Heart left ventricle (tissue), 16 donors: ENCODE results near the gene RPS8. TPM values are rescaled to one million over a fixed set of nuclear protein-coding genes. Genes with fewer than 3 reads are reported as not detected.

Experiments used
- ATAC-seq, 4 donors: fragments of 200-7000 bp; cut with Tn5 transposase; one replicate each; pipeline ENCODE4 v1.9.1; 2020 to 2022; ENCODE audit warnings: moderate library complexity in 4 of 4, mild to moderate bottlenecking in 3 of 4, moderate number of reproducible peaks in 1 of 4
- DNase-seq, 5 donors: peaks; one replicate each; pipeline ENCODE4 v3.0.0-alpha.2; 2020
- H3K27ac ChIP-seq, 12 donors: fragments of 200-600 bp; sonication (generic) in 4 of 12; one replicate each; pipeline versions ENCODE4 v1.5.0 to v1.8.0; 2016 to 2022; ENCODE audit warnings: mild to moderate bottlenecking in 2 of 12
- H3K27me3 ChIP-seq, 9 donors: fragments of 200-600 bp; sonication (generic) in 2 of 9; one replicate each; pipeline versions ENCODE4 v1.5.1 to v1.8.0; 2016 to 2022; ENCODE audit warnings: mild to moderate bottlenecking in 3 of 9
- H3K36me3 ChIP-seq, 9 donors: fragments of 200-600 bp; sonication (generic) in 2 of 9; one replicate each; pipeline versions ENCODE4 v1.5.0 to v1.8.0; 2018 to 2022; ENCODE audit warnings: mild to moderate bottlenecking in 2 of 9
- H3K4me1 ChIP-seq, 12 donors: fragments of 200-600 bp; sonication (generic) in 4 of 12; one replicate each; pipeline versions ENCODE4 v1.5.0 to v1.8.0; 2016 to 2022; ENCODE audit warnings: mild to moderate bottlenecking in 3 of 12
- H3K4me3 ChIP-seq, 12 donors: fragments of 200-600 bp; sonication (generic) in 4 of 12; one replicate each; pipeline versions ENCODE4 v1.5.0 to v1.8.0; 2017 to 2022; ENCODE audit warnings: mild to moderate bottlenecking in 9 of 12, moderate library complexity in 4 of 12
- H3K9me3 ChIP-seq, 12 donors: fragments of 200-600 bp; sonication (generic) in 4 of 12; one replicate each; pipeline versions ENCODE4 v1.5.0 to v1.8.0; 2016 to 2022; ENCODE audit warnings: mild to moderate bottlenecking in 1 of 12
- CTCF ChIP-seq, 12 donors: fragments of 200-600 bp; sonication (generic) in 4 of 12; IDR thresholded peaks; one replicate each; pipeline versions ENCODE4 v1.5.0 to v1.8.0; 2018 to 2022; ENCODE audit warnings: antibody characterized with exemption in 12 of 12, mild to moderate bottlenecking in 5 of 12
- POLR2A ChIP-seq, 2 donors: fragments of 450-650 bp; IDR thresholded peaks; one replicate each; pipeline ENCODE4 v1.6.1; 2017; ENCODE audit warnings: antibody characterized with exemption in 2 of 2, mild to moderate bottlenecking in 2 of 2, moderate library complexity in 2 of 2
- WGBS, 4 donors: extraction: QIAGEN DNeasy Blood & Tissue Kit in 2 of 4; methylation state at CpG; one replicate each; pipeline versions ENCODE4 v1.1.5 to v1.1.7; 2013 to 2018; 5-methylcytosine and 5-hydroxymethylcytosine counted together
- intact Hi-C, 10 donors: fragments of 100-400 bp; cut with DNase I; formaldehyde crosslinking; loops; one replicate each; pipeline versions ENCODE4 v1.11.1 to v1.14.2; 2022
- polyA plus RNA-seq, 2 donors: library from polyadenylated mRNA; stranded (reverse); fragments of 200-250 nt; gene quantifications; one replicate each; pipeline ENCODE4 v1.2.3, GENCODE V29; 2013
- total RNA-seq, 9 donors: library from RNA; depleted of rRNA in 2 of 9; stranded (reverse); fragments of >200 nt in 2 of 9; fragmentation: NEBNext Ultra II Directional in 3 of 9; extraction: Animal tissue kit (Norgen Biotek cat#: 25700) in 3 of 9; gene quantifications; one replicate each; pipeline versions ENCODE4 v1.1.0 to v1.2.4, GENCODE V29; 2016 to 2023
- donor health status: ischemic (EF 13 %, LVEDD 7.1; RV severe dilation, severe dysfunction).
- donor health status: healthy with polysubstance abuse.
- donor health status: DM: no; HTN: yes; CAD: no.
- donor health status: DM: no; HTN: no; CAD: no.
- donor health status: ischemic (EF 25% LVEDD 6.9; RV normal size, moderate dysfunction).
- donor health status: ischemic (EF 25% LVEDD 5.7; RV mildly dilated, moderate dysfunction).
- donor health status: healthy.
- donor health status: DM: yes; HTN: yes; CAD: no.
- donor health status: ischemic (EF 35%, LVEDD 5.7; RV mildly dilated, moderate dysfunction).
- donor health status: nonischemic (EF 11% LVEDD 7.7; RV severe dilation, severe dysfunction).
- donor health status: DM: yes; HTN: yes; CAD: no.
- donor health status: PGD.
- donor health status: ischemic (EF 29% LVEDD 5.4; RV normal size, mild dysfunction).
- donor health status: nonischemic (EF 23%, LVEDD 6.1; RV moderate dilation, normal function).

The RPS8 gene
- total and polyA plus RNA-seq, 11 donors = 576 to 1,848 (median 967) TPM

- Histone ChIP-seq H3K27ac (peak overlapping the region in 3 of 12 donors; percentile 90 to 99 (median 92)), H3K9me3 (no peaks in the 10 kb centered on the region), H3K27me3 (no peaks in the 10 kb centered on the region), H3K4me1 (peaks cover 0 to 48% (median 25%) of the 10 kb centered on the region in 12 donors), H3K36me3 (peaks cover 0 to 18% (median 5%) of the 10 kb centered on the region in 9 donors), H3K4me3 (peak overlapping the region in 1 of 12 donors; percentile 73)
- intact Hi-C loops = loop anchor here in 1 of 10 donors (10.0 kb wide), 1 partner anchor 83 kb away; the partner anchor contains the start of genes KIF2C and RNU5D-1
- no peak for ATAC-seq
- no peak for TF ChIP-seq CTCF (IDR thresholded peaks at IDR 0.05)
- no peak for TF ChIP-seq POLR2A (IDR thresholded peaks at IDR 0.05)
- 95 to 96% (median 95%) methylated on average over 11 of the region's 11 CpGs for WGBS, 4 donors
- peak in 3 of 5 donors; percentile 9 to 23 (median 16) for DNase-seq
Observed at GRCh38 chr1:44817771-44818495, 42.6 kb downstream of the RPS8 start.

GRCh38 chr1:44819196-44819607 lies 43.9 kb downstream of the RPS8 start:
- ATAC-seq = peak in 3 of 4 donors; percentile 2 to 14 (median 3)
- peak overlapping the region; percentile 85 to 100 (median 94) for H3K27ac ChIP-seq
- H3K4me1 ChIP-seq = peaks cover 0 to 38% (median 17%) of the 10 kb centered on the region in 12 donors
- H3K4me3 ChIP-seq = peak overlapping the region in 11 of 12 donors; percentile 32 to 79 (median 64)
- H3K27me3 ChIP-seq = no peaks in the 10 kb centered on the region
- intact Hi-C loops = loop anchor here in 1 of 10 donors (10.0 kb wide), 1 partner anchor 84 kb away; the partner anchor contains the start of genes KIF2C and RNU5D-1
- peak in 2 of 5 donors; percentile 17 to 19 for DNase-seq
- 1 to 7% (median 3%) methylated on average over 13 of the region's 13 CpGs for WGBS, 4 donors
- peaks cover 0 to 18% (median 5%) of the 10 kb centered on the region in 9 donors for H3K36me3 ChIP-seq
- TF ChIP-seq CTCF (IDR thresholded peaks at IDR 0.05) (peak in 2 of 12 donors; percentile 7 to 17), POLR2A (IDR thresholded peaks at IDR 0.05) (no peak)
- H3K9me3 ChIP-seq = no peaks in the 10 kb centered on the region

- H3K4me3 ChIP-seq = peak overlapping the region; percentile 32 to 79 (median 64)
- peaks cover 0 to 33% (median 15%) of the 10 kb centered on the region in 12 donors for H3K4me1 ChIP-seq
- peak overlapping the region; percentile 85 to 100 (median 94) for H3K27ac ChIP-seq
- TF ChIP-seq CTCF (IDR thresholded peaks at IDR 0.05) = peak in 3 of 12 donors; percentile 8 to 26 (median 10)
- TF ChIP-seq POLR2A (IDR thresholded peaks at IDR 0.05) = peak; percentile 52 to 61
- ATAC-seq (peak; percentile 89 to 93 (median 89)), DNase-seq (peak; percentile 82 to 90 (median 85))
- H3K36me3 ChIP-seq = peaks cover 0 to 15% (median 4%) of the 10 kb centered on the region in 9 donors
- 0 to 4% (median 1%) methylated on average over 22 to 33 of the region's 33 CpGs for WGBS, 4 donors
- H3K9me3 ChIP-seq = no peaks in the 10 kb centered on the region
- no peaks in the 10 kb centered on the region for H3K27me3 ChIP-seq
- intact Hi-C loops = loop anchor here in 4 of 10 donors (2.0 to 10.0 kb wide), 3 partner anchors 19 to 85 kb away; partner anchors contain the start of genes PLK3 (in 2 of the 4), KIF2C (in 1 of the 4) and RNU5D-1 (in 1 of the 4)
Observed at GRCh38 chr1:44819608-44820327, 44.4 kb downstream of the RPS8 start.
